HepG2 (cell line): ENCODE data around the gene TJP1. TPM values are rescaled to one million over a fixed set of nuclear protein-coding genes. Genes with fewer than 3 reads are reported as not detected.

Experiments
- ATAC-seq: fragments of 200-7000 bp; cut with Tn5 transposase; 3 replicates; pipeline ENCODE4 v1.9.1; 2020; ENCODE audit warnings: mild to moderate bottlenecking, moderate library complexity
- BruUV-seq: library from RNA; stranded (reverse); fragments of 400-500 nt; replicated peaks from 2 replicates; lab custom pipeline; 2021; lab: Mats Ljungman, UMichigan
- CTCF ChIA-PET: fragments of 300-600 bp; formaldehyde crosslinking; extraction: SDS; loops from one replicate; lab custom pipeline; 2021; ENCODE audit warnings: low total read pairs, inconsistent platforms, low intra/inter-chr PET ratio; lab: Yijun Ruan, JAX
- POLR2A ChIA-PET: fragments of 350-600 bp; sonication (Branson Sonifier 250); formaldehyde crosslinking; loops from one replicate; lab custom pipeline; 2020; ENCODE audit warnings: antibody characterized with exemption, inconsistent platforms; lab: Yijun Ruan, JAX
- DNase-seq: peaks from one replicate; pipeline ENCODE4 v3.0.0-alpha.2; 2015; ENCODE audit warnings: low spot score
- FAIRE-seq: peaks from 3 replicates; lab custom pipeline; 2011; peaks lifted over from hg19 to GRCh38; lab: Jason Lieb, UNC
- H2AFZ ChIP-seq: one replicate; pipeline ENCODE4 v1.6.1; 2011; ENCODE audit warnings: low read length, inconsistent platforms
- H3K27ac ChIP-seq: fragments of 300-600 bp; 3 replicates; pipeline ENCODE4 v1.8.0; 2011; ENCODE audit warnings: mixed run types, mild to moderate bottlenecking, mixed read lengths, low read length, inconsistent platforms; ENCODE audit not compliant: insufficient read depth; ENCODE audit errors: extremely low read length
- H3K27me3 ChIP-seq, 2 experiments: fragments of 200-600 bp in 1 of 2; 2 replicates in 1 of 2; 3 replicates in 1 of 2; pipeline versions ENCODE4 v1.6.0 to v1.8.0; 2011; ENCODE audit warnings: low read length in 2 of 2, mild to moderate bottlenecking in 2 of 2, moderate library complexity in 2 of 2, inconsistent platforms in 1 of 2; ENCODE audit not compliant: insufficient read depth in 2 of 2, control insufficient read depth in 1 of 2
- H3K36me3 ChIP-seq, 2 experiments: fragments of 200-600 bp in 1 of 2; replicated peaks in 1 of 2; 2 replicates in 1 of 2; 3 replicates in 1 of 2; pipeline versions ENCODE4 v1.5.1 to v1.8.0; 2011; ENCODE audit warnings: low read length in 2 of 2, inconsistent platforms in 1 of 2; ENCODE audit not compliant: insufficient read depth in 2 of 2, control insufficient read depth in 1 of 2
- H3K4me1 ChIP-seq: 2 replicates; pipeline ENCODE4 v1.5.1; 2012; ENCODE audit warnings: low read length, inconsistent platforms; ENCODE audit not compliant: insufficient read depth
- H3K4me2 ChIP-seq: 2 replicates; pipeline ENCODE4 v1.6.0; 2011; ENCODE audit warnings: low read depth, low read length, inconsistent platforms
- H3K4me3 ChIP-seq, 3 experiments: fragments of 200-600 bp in 1 of 3; sonication (generic), shearing (Covaris generic) in 1 of 3; replicated peaks in 1 of 3; 2 replicates each; pipeline ENCODE4 v1.5.1; 2011 to 2016; ENCODE audit warnings: low read length in 3 of 3, inconsistent platforms in 2 of 3, low read depth in 2 of 3, mild to moderate bottlenecking in 2 of 3, control low read depth in 1 of 3, mixed read lengths in 1 of 3; ENCODE audit not compliant: insufficient read depth in 1 of 3
- H3K79me2 ChIP-seq: one replicate; pipeline ENCODE4 v1.6.1; 2011; ENCODE audit warnings: low read length, inconsistent platforms; ENCODE audit not compliant: insufficient read depth
- H3K9ac ChIP-seq: 2 replicates; pipeline ENCODE4 v1.6.0; 2011; ENCODE audit warnings: mild to moderate bottlenecking, low read depth, low read length, inconsistent platforms; ENCODE audit not compliant: insufficient read depth
- H3K9me3 ChIP-seq: 2 replicates; pipeline ENCODE4 v1.5.1; 2012; ENCODE audit warnings: mild to moderate bottlenecking, low read length
- H4K20me1 ChIP-seq: 2 replicates; pipeline ENCODE4 v1.6.0; 2011; ENCODE audit warnings: inconsistent platforms, mild to moderate bottlenecking, low read length, moderate library complexity; ENCODE audit not compliant: insufficient read depth
- GATAD2A ChIP-seq: IDR thresholded peaks from 2 replicates; pipeline ENCODE4 v1.6.1; 2016
- GZF1 ChIP-seq: sonication (generic); formaldehyde crosslinking; IDR thresholded peaks from 2 replicates; pipeline ENCODE4 v1.5.1; 2020; ENCODE audit warnings: mild to moderate bottlenecking, missing genetic modification reagents
- HES4 ChIP-seq: sonication (generic); formaldehyde crosslinking; IDR thresholded peaks from 2 replicates; pipeline ENCODE4 v1.9.0; 2021; ENCODE audit warnings: mild to moderate bottlenecking, missing genetic modification reagents, borderline replicate concordance
- HOXD1 ChIP-seq: sonication (generic); formaldehyde crosslinking; IDR thresholded peaks from 2 replicates; pipeline ENCODE4 v1.5.0; 2020; ENCODE audit warnings: missing genetic modification reagents
- KMT2B ChIP-seq: IDR thresholded peaks from 2 replicates; pipeline ENCODE4 v1.6.1; 2016; ENCODE audit warnings: missing genetic modification reagents, missing compliant biosample characterization
- PAWR ChIP-seq: sonication (generic); formaldehyde crosslinking; IDR thresholded peaks from 2 replicates; pipeline ENCODE4 v1.4.0; 2020; ENCODE audit warnings: missing genetic modification reagents, mild to moderate bottlenecking, borderline replicate concordance
- SOX13 ChIP-seq, 3 experiments: fragments of 450-650 bp in 1 of 3; sonication (generic) in 1 of 3; formaldehyde crosslinking in 1 of 3; IDR thresholded peaks in 2 of 3; conservative IDR thresholded peaks in 1 of 3; 2 replicates each; pipeline versions ENCODE4 v1.5.0 to v1.6.1; 2016 to 2020; ENCODE audit warnings: antibody characterized with exemption in 1 of 3, mild to moderate bottlenecking in 1 of 3, missing compliant biosample characterization in 1 of 3, missing genetic modification reagents in 1 of 3, moderate library complexity in 1 of 3
- ZNF17 ChIP-seq: sonication (generic); formaldehyde crosslinking; IDR thresholded peaks from 2 replicates; pipeline ENCODE4 v1.5.0; 2020; ENCODE audit warnings: mild to moderate bottlenecking, missing genetic modification reagents
- ZNF20 ChIP-seq: sonication (generic); formaldehyde crosslinking; IDR thresholded peaks from 2 replicates; pipeline ENCODE4 v1.4.0; 2020; ENCODE audit warnings: mild to moderate bottlenecking, moderate library complexity, missing genetic modification reagents
- ZNF274 ChIP-seq: sonication (generic); formaldehyde crosslinking; IDR thresholded peaks from 2 replicates; pipeline ENCODE4 v1.5.1; 2020; ENCODE audit warnings: mild to moderate bottlenecking, missing genetic modification reagents
- ZNF292 ChIP-seq: sonication (generic); formaldehyde crosslinking; IDR thresholded peaks from 2 replicates; pipeline ENCODE4 v1.8.1; 2022; ENCODE audit warnings: mild to moderate bottlenecking, low read depth, missing genetic modification reagents, borderline replicate concordance
- ZNF891 ChIP-seq: sonication (generic); formaldehyde crosslinking; IDR thresholded peaks from 2 replicates; pipeline ENCODE4 v1.5.0; 2020; ENCODE audit warnings: mild to moderate bottlenecking, missing genetic modification reagents
- WGBS: methylation state at CpG from one replicate; pipeline ENCODE4 v1.1.6; 2017; ENCODE audit warnings: low lambda C conversion rate; 5-methylcytosine and 5-hydroxymethylcytosine counted together
- in situ Hi-C: cut with HindIII; loops from 2 replicates; pipeline ENCODE4 v1.10.0; 2017; ENCODE audit warnings: low pct_unique_long_range_greater_than_20kb; ENCODE audit not compliant: extremely low pct_ligation_motif_present
- intact Hi-C: fragments of 100-400 bp; cut with micrococcal nuclease; formaldehyde crosslinking; loops from one replicate; pipeline ENCODE4 v1.10.0; 2022; ENCODE audit not compliant: unreplicated experiment
- polyA plus RNA-seq, 8 experiments: library from polyadenylated mRNA; depleted of rRNA in 3 of 8; stranded (reverse) in 7 of 8; unstranded in 1 of 8; fragments of >200 nt; fragmentation: Illumina TruSeq in 4 of 8; extraction: Trizol in 4 of 8; gene quantifications; 2 replicates each; pipeline versions ENCODE4 v1.2.1 to v1.2.3, GENCODE V29; 2011 to 2016; ENCODE audit warnings: low read depth in 4 of 8, missing spikeins in 1 of 8, mixed read lengths in 1 of 8; ENCODE audit not compliant: insufficient read depth in 1 of 8
- total RNA-seq, 5 experiments: library from RNA; depleted of rRNA; stranded (reverse); fragments of >200 nt; fragmentation: Illumina TruSeq; extraction: Trizol; gene quantifications; 2 replicates each; pipeline ENCODE4 v1.2.3, GENCODE V29; 2016; ENCODE audit warnings: low read depth in 1 of 5
- TF ChIP-seq, protein P1 (sequence below): sonication (generic); formaldehyde crosslinking; IDR thresholded peaks from 2 replicates; pipeline ENCODE4 v1.5.0; 2020; ENCODE audit warnings: mild to moderate bottlenecking, missing genetic modification reagents
- TF ChIP-seq, protein P2 (sequence below): sonication (generic); formaldehyde crosslinking; IDR thresholded peaks from 2 replicates; pipeline ENCODE4 v1.4.0; 2020; ENCODE audit warnings: missing genetic modification reagents, borderline replicate concordance
- TF ChIP-seq, protein P3 (sequence below): IDR thresholded peaks from 2 replicates; pipeline ENCODE4 v1.4.0; 2020; ENCODE audit warnings: mild to moderate bottlenecking, missing genetic modification reagents
- TF ChIP-seq, protein P4 (sequence below): sonication (generic); formaldehyde crosslinking; IDR thresholded peaks from 2 replicates; pipeline ENCODE4 v1.4.0; 2020; ENCODE audit warnings: mild to moderate bottlenecking, missing genetic modification reagents

TJP1 gene
- total and polyA plus RNA-seq, 2 of the 13 experiments (the other 11 are each of a cell fraction or from before 2014, with no cell fraction given): 25.9 to 27.1 TPM

GRCh38 chr15:29682361-29682760 is 139.9 kb downstream of the TJP1 start (continued):
- TF ChIP-seq, protein P1, sequence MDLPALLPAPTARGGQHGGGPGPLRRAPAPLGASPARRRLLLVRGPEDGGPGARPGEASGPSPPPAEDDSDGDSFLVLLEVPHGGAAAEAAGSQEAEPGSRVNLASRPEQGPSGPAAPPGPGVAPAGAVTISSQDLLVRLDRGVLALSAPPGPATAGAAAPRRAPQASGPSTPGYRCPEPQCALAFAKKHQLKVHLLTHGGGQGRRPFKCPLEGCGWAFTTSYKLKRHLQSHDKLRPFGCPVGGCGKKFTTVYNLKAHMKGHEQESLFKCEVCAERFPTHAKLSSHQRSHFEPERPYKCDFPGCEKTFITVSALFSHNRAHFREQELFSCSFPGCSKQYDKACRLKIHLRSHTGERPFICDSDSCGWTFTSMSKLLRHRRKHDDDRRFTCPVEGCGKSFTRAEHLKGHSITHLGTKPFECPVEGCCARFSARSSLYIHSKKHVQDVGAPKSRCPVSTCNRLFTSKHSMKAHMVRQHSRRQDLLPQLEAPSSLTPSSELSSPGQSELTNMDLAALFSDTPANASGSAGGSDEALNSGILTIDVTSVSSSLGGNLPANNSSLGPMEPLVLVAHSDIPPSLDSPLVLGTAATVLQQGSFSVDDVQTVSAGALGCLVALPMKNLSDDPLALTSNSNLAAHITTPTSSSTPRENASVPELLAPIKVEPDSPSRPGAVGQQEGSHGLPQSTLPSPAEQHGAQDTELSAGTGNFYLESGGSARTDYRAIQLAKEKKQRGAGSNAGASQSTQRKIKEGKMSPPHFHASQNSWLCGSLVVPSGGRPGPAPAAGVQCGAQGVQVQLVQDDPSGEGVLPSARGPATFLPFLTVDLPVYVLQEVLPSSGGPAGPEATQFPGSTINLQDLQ (CRISPR knock-in tag): no peak
- TF ChIP-seq PAWR (CRISPR knock-in tag) (no peak), ZNF274 (CRISPR knock-in tag) (no peak), ZNF20 (no peak), KMT2B (CRISPR knock-in tag) (no peak), HES4 (CRISPR knock-in tag) (no peak)
- TF ChIP-seq, protein P2, sequence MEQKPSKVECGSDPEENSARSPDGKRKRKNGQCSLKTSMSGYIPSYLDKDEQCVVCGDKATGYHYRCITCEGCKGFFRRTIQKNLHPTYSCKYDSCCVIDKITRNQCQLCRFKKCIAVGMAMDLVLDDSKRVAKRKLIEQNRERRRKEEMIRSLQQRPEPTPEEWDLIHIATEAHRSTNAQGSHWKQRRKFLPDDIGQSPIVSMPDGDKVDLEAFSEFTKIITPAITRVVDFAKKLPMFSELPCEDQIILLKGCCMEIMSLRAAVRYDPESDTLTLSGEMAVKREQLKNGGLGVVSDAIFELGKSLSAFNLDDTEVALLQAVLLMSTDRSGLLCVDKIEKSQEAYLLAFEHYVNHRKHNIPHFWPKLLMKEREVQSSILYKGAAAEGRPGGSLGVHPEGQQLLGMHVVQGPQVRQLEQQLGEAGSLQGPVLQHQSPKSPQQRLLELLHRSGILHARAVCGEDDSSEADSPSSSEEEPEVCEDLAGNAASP (CRISPR knock-in tag): no peak

DNA sequence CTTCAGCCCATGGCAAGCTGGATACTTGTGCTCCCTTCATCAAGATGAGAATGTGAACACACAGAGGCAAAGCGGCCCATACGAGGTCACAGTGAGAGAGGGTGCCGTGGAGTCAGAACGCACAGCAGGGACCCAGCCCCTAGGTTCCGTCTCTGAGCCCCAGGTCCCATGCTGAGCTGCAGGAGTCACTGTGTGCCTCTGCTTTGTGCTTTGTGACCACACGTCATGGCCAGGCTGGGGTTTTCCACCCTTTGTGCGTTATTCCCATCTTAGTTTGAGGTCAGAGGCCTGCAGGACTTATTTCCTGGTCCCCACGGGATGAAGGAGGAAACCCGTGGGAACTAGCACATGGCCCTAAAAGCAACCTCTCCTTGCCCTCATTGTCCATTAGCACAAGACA is 140.3 kb downstream of the TJP1 start:
- in situ Hi-C loops: no loop called here
- CTCF ChIA-PET: no interaction called here

More for the DNA sequence above, 140.3 kb downstream of the TJP1 start:
- BruUV-seq: no TSS peak
- Histone ChIP-seq H3K79me2 (no peaks in the 10 kb centered on the region), H3K27ac (no peak overlapping the region), H2AFZ (no peak overlapping the region), H3K36me3 (no peaks in the 10 kb centered on the region), H3K9ac (no peak overlapping the region), H3K4me2 (no peak overlapping the region), H3K4me1 (peaks cover 2% of the 10 kb centered on the region; the same call in 1 of the 2 replicates), H3K9me3 (no peaks in the 10 kb centered on the region), H3K27me3 (no peaks in the 10 kb centered on the region; a peak in 1 of 5 replicates), H3K4me3 (no peak overlapping the region), H4K20me1 (no peaks in the 10 kb centered on the region)
- no peak for ATAC-seq
- DNase-seq: no peak
- FAIRE-seq: no peak
- 43% methylated on average over 6 of the region's 9 CpGs for WGBS
- intact Hi-C loops: no loop called here
- TF ChIP-seq, protein P3, sequence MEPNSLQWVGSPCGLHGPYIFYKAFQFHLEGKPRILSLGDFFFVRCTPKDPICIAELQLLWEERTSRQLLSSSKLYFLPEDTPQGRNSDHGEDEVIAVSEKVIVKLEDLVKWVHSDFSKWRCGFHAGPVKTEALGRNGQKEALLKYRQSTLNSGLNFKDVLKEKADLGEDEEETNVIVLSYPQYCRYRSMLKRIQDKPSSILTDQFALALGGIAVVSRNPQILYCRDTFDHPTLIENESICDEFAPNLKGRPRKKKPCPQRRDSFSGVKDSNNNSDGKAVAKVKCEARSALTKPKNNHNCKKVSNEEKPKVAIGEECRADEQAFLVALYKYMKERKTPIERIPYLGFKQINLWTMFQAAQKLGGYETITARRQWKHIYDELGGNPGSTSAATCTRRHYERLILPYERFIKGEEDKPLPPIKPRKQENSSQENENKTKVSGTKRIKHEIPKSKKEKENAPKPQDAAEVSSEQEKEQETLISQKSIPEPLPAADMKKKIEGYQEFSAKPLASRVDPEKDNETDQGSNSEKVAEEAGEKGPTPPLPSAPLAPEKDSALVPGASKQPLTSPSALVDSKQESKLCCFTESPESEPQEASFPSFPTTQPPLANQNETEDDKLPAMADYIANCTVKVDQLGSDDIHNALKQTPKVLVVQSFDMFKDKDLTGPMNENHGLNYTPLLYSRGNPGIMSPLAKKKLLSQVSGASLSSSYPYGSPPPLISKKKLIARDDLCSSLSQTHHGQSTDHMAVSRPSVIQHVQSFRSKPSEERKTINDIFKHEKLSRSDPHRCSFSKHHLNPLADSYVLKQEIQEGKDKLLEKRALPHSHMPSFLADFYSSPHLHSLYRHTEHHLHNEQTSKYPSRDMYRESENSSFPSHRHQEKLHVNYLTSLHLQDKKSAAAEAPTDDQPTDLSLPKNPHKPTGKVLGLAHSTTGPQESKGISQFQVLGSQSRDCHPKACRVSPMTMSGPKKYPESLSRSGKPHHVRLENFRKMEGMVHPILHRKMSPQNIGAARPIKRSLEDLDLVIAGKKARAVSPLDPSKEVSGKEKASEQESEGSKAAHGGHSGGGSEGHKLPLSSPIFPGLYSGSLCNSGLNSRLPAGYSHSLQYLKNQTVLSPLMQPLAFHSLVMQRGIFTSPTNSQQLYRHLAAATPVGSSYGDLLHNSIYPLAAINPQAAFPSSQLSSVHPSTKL: no peak
- TF ChIP-seq ZNF891 (no peak), ZNF292 (CRISPR knock-in tag) (no peak), GATAD2A (CRISPR knock-in tag) (no peak), GZF1 (CRISPR knock-in tag) (no peak), ZNF17 (CRISPR knock-in tag) (no peak), HOXD1 (CRISPR knock-in tag) (no peak), SOX13 (IDR thresholded peaks at IDR 0.05) (no peak), SOX13 (CRISPR knock-in tag; conservative IDR thresholded peaks at IDR 0.05 in 1 of 2, IDR thresholded peaks at IDR 0.05 in 1 of 2) (no peak)
- TF ChIP-seq, protein P4, sequence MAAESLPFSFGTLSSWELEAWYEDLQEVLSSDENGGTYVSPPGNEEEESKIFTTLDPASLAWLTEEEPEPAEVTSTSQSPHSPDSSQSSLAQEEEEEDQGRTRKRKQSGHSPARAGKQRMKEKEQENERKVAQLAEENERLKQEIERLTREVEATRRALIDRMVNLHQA (CRISPR knock-in tag): no peak
- TF ChIP-seq, all 625 proteins: peak for 0
- POLR2A ChIA-PET: no interaction called here
